H1 (cell line): Measurements from ENCODE around the gene C1QTNF1. TPM values are rescaled to one million over a fixed set of nuclear protein-coding genes. Genes with fewer than 3 reads are reported as not detected.

Experiments used
- CTCF ChIA-PET: fragments of 300-600 bp; sonication (Branson Sonifier 250); formaldehyde crosslinking; loops from one replicate; lab custom pipeline; 2021; ENCODE audit not compliant: partially characterized antibody; lab: Charles Lee
- POLR2A ChIA-PET: fragments of 300-600 bp; sonication (Branson Sonifier 250); formaldehyde crosslinking; loops from one replicate; lab custom pipeline; 2021; ENCODE audit warnings: inconsistent platforms; ENCODE audit not compliant: partially characterized antibody; lab: Charles Lee
- DNase-seq, 2 experiments: peaks; one replicate each; pipeline versions ENCODE4 v3.0.0 to v3.0.0-alpha.2; 2010 to 2022; ENCODE audit warnings: low spot score in 2 of 2, low read depth in 1 of 2, mixed read lengths in 1 of 2
- FAIRE-seq: peaks from 2 replicates; lab custom pipeline; 2011; peaks lifted over from hg19 to GRCh38; lab: Jason Lieb, UNC
- H2AFZ ChIP-seq: 2 replicates; pipeline ENCODE4 v1.8.1; 2012; ENCODE audit warnings: low read length, inconsistent platforms
- H2AK5ac ChIP-seq: 2 replicates; pipeline ENCODE4 v1.6.1; 2013; ENCODE audit warnings: low read depth, low read length
- H2BK120ac ChIP-seq: replicated peaks from 2 replicates; pipeline ENCODE3; 2013; ENCODE audit warnings: low read depth, low read length, inconsistent platforms
- H2BK12ac ChIP-seq: 2 replicates; pipeline ENCODE4 v1.6.1; 2013; ENCODE audit warnings: low read depth, low read length
- H2BK15ac ChIP-seq: 2 replicates; pipeline ENCODE4 v1.6.1; 2013; ENCODE audit warnings: low read length
- H2BK20ac ChIP-seq: 2 replicates; pipeline ENCODE4 v1.6.1; 2013; ENCODE audit warnings: low read length
- H2BK5ac ChIP-seq: 2 replicates; pipeline ENCODE4 v1.6.1; 2013; ENCODE audit warnings: low read depth, low read length
- H3K14ac ChIP-seq: 2 replicates; pipeline ENCODE4 v1.6.1; 2013; ENCODE audit warnings: inconsistent platforms; ENCODE audit not compliant: insufficient read length
- H3K18ac ChIP-seq: 2 replicates; pipeline ENCODE4 v1.6.1; 2013; ENCODE audit warnings: low read length; ENCODE audit errors: extremely low read depth
- H3K23ac ChIP-seq: 2 replicates; pipeline ENCODE4 v1.6.1; 2013; ENCODE audit warnings: inconsistent platforms; ENCODE audit not compliant: insufficient read length
- H3K23me2 ChIP-seq: 2 replicates; pipeline ENCODE4 v1.6.1; 2013; ENCODE audit warnings: low read depth, low read length
- H3K27ac ChIP-seq: 2 replicates; pipeline ENCODE4 v1.6.1; 2011; ENCODE audit warnings: low read depth, low read length, inconsistent platforms
- H3K27me3 ChIP-seq, 4 experiments: replicated peaks in 1 of 4; 1 replicate in 1 of 4; 2 replicates in 3 of 4; pipeline versions ENCODE4 v1.6.1 to v1.8.1; 2011 to 2013; ENCODE audit warnings: low read length in 3 of 4, mild to moderate bottlenecking in 3 of 4, inconsistent platforms in 2 of 4, mixed read lengths in 2 of 4, moderate library complexity in 1 of 4; ENCODE audit not compliant: control insufficient read depth in 3 of 4, insufficient read depth in 3 of 4; ENCODE audit errors: extremely low read depth in 1 of 4
- H3K36me3 ChIP-seq, 4 experiments: 2 replicates each; pipeline versions ENCODE4 v1.6.1 to v1.8.1; 2011 to 2013; ENCODE audit warnings: mild to moderate bottlenecking in 4 of 4, low read length in 3 of 4, moderate library complexity in 2 of 4, control low read depth in 1 of 4, inconsistent platforms in 1 of 4; ENCODE audit not compliant: insufficient read depth in 4 of 4, control insufficient read depth in 2 of 4
- H3K4ac ChIP-seq: replicated peaks from 2 replicates; pipeline ENCODE3; 2013; ENCODE audit warnings: low read length, low read depth, mixed read lengths, inconsistent platforms; ENCODE audit not compliant: insufficient read length
- H3K4me1 ChIP-seq, 4 experiments: replicated peaks in 1 of 4; 1 replicate in 1 of 4; 2 replicates in 3 of 4; pipeline versions ENCODE4 v1.6.1 to v1.8.1; 2011 to 2013; ENCODE audit warnings: low read length in 3 of 4, inconsistent platforms in 2 of 4, mixed read lengths in 1 of 4; ENCODE audit not compliant: insufficient read depth in 4 of 4, control insufficient read depth in 3 of 4
- H3K4me2 ChIP-seq, 2 experiments: 2 replicates each; pipeline versions ENCODE4 v1.6.1 to v1.8.1; 2011 to 2013; ENCODE audit warnings: low read depth in 2 of 2, low read length in 2 of 2, control low read depth in 1 of 2, inconsistent platforms in 1 of 2, mild to moderate bottlenecking in 1 of 2; ENCODE audit not compliant: insufficient read depth in 1 of 2
- H3K4me3 ChIP-seq, 4 experiments: fragments of 200-600, 300-600 bp in 1 of 4; sonication (generic), shearing (Covaris generic), sonication (Bioruptor Twin) in 1 of 4; 2 replicates each; pipeline versions ENCODE4 v1.5.1 to v1.8.1; 2011 to 2016; ENCODE audit warnings: low read length in 4 of 4, low read depth in 3 of 4, control low read depth in 2 of 4, inconsistent platforms in 2 of 4, mild to moderate bottlenecking in 2 of 4, mixed read lengths in 1 of 4, moderate library complexity in 1 of 4; ENCODE audit not compliant: insufficient read depth in 2 of 4; ENCODE audit errors: extremely low read depth in 1 of 4
- H3K56ac ChIP-seq: replicated peaks from 2 replicates; pipeline ENCODE3; 2013; ENCODE audit warnings: low read depth, mild to moderate bottlenecking, mixed read lengths, low read length, inconsistent platforms; ENCODE audit not compliant: insufficient read length
- H3K79me1 ChIP-seq: 2 replicates; pipeline ENCODE4 v1.6.1; 2013; ENCODE audit warnings: low read depth, low read length, control low read depth
- H3K79me2 ChIP-seq, 2 experiments: 2 replicates each; pipeline versions ENCODE4 v1.6.1 to v1.8.1; 2012 to 2013; ENCODE audit warnings: low read length in 2 of 2, mild to moderate bottlenecking in 2 of 2, inconsistent platforms in 1 of 2; ENCODE audit not compliant: insufficient read depth in 2 of 2, control insufficient read depth in 1 of 2
- H3K9ac ChIP-seq, 4 experiments: replicated peaks in 1 of 4; 1 replicate in 1 of 4; 2 replicates in 3 of 4; pipeline versions ENCODE4 v1.6.1 to v1.8.1; 2011 to 2013; ENCODE audit warnings: low read depth in 3 of 4, low read length in 3 of 4, control low read depth in 2 of 4, mild to moderate bottlenecking in 2 of 4, moderate library complexity in 2 of 4, inconsistent platforms in 1 of 4; ENCODE audit errors: extremely low read depth in 1 of 4
- H3K9me3 ChIP-seq, 2 experiments: 2 replicates each; pipeline versions ENCODE4 v1.6.1 to v1.8.1; 2012 to 2013; ENCODE audit warnings: mild to moderate bottlenecking in 2 of 2, moderate library complexity in 2 of 2, control low read depth in 1 of 2, inconsistent platforms in 1 of 2, low read depth in 1 of 2, low read length in 1 of 2, mixed read lengths in 1 of 2; ENCODE audit not compliant: insufficient read depth in 2 of 2
- H4K20me1 ChIP-seq, 2 experiments: replicated peaks in 1 of 2; 2 replicates each; pipeline versions ENCODE3 to v1.8.1; 2011 to 2013; ENCODE audit warnings: inconsistent platforms in 2 of 2, low read length in 2 of 2, mild to moderate bottlenecking in 1 of 2; ENCODE audit not compliant: insufficient read depth in 2 of 2, control insufficient read depth in 1 of 2
- H4K5ac ChIP-seq: 2 replicates; pipeline ENCODE4 v1.6.1; 2013; ENCODE audit warnings: low read length, low read depth, mixed read lengths, inconsistent platforms; ENCODE audit not compliant: insufficient read length
- H4K8ac ChIP-seq: 2 replicates; pipeline ENCODE4 v1.8.0; 2013; ENCODE audit warnings: mild to moderate bottlenecking, moderate library complexity, low read length, inconsistent platforms; ENCODE audit not compliant: insufficient read depth; ENCODE audit errors: extremely low read depth
- H4K91ac ChIP-seq: replicated peaks from 2 replicates; pipeline ENCODE3; 2013; ENCODE audit warnings: low read length, mixed read lengths, inconsistent platforms; ENCODE audit not compliant: insufficient read length
- KDM1A ChIP-seq: fragments of 200-600, 300-600 bp; sonication (generic); IDR thresholded peaks from 2 replicates; pipeline ENCODE4 v1.7.1; 2016; ENCODE audit warnings: mild to moderate bottlenecking, low read length, borderline replicate concordance
- RNF2 ChIP-seq: fragments of 200-900, 300-1000 bp; sonication (generic); IDR thresholded peaks from 2 replicates; pipeline ENCODE4 v1.7.1; 2016; ENCODE audit warnings: borderline replicate concordance, low read depth, mild to moderate bottlenecking, antibody characterized with exemption, low read length; ENCODE audit not compliant: poor library complexity, severe bottlenecking; ENCODE audit errors: missing control alignments
- SAP30 ChIP-seq: fragments of 300-600 bp; sonication (generic); IDR thresholded peaks from 2 replicates; pipeline ENCODE4 v1.7.1; 2012; ENCODE audit warnings: low read length, moderate library complexity, mild to moderate bottlenecking, inconsistent platforms; ENCODE audit not compliant: insufficient read depth, insufficient replicate concordance
- SP4 ChIP-seq: IDR thresholded peaks from 2 replicates; pipeline ENCODE4 v1.6.1; 2012; ENCODE audit warnings: low read length, inconsistent platforms
- WGBS, 2 experiments: shearing (Covaris generic) in 1 of 2; methylation state at CpG; one replicate each; pipeline versions ENCODE4 v1.1.6 to v1.1.7; 2013 to 2015; ENCODE audit warnings: low lambda C conversion rate in 2 of 2, mixed read lengths in 2 of 2, inconsistent platforms in 1 of 2, low coverage in 1 of 2, missing lambda C conversion rate in 1 of 2; ENCODE audit not compliant: insufficient replicate concordance in 2 of 2, insufficient coverage in 1 of 2, insufficient read length in 1 of 2; ENCODE audit errors: extremely low coverage in 1 of 2, missing lambda C conversion rate in 1 of 2; 5-methylcytosine and 5-hydroxymethylcytosine counted together
- polyA plus RNA-seq, 7 experiments: library from polyadenylated mRNA; depleted of rRNA in 3 of 7; stranded (reverse) in 5 of 7; unstranded in 2 of 7; fragments of >200 nt in 5 of 7; fragments of 200-250 nt in 2 of 7; gene quantifications; 1 replicate in 5 of 7; 2 replicates in 1 of 7; 4 replicates in 1 of 7; pipeline versions ENCODE4 v1.2.1 to v1.2.3, GENCODE V29; 2011 to 2013; ENCODE audit warnings: missing spikeins in 2 of 7, mixed read lengths in 2 of 7
- total RNA-seq: library from RNA; stranded (reverse); fragmentation: NEBNext Ultra II Directional; extraction: Animal tissue kit (Norgen Biotek cat#: 25700); gene quantifications from 2 replicates; pipeline ENCODE4 v1.2.1, GENCODE V29; 2021

Gene C1QTNF1
- total and polyA plus RNA-seq, 2 of the 8 experiments (the other 6 are each of a cell fraction or from before 2014, with no cell fraction given): 1.5 to 2.5 TPM

GRCh38 chr17:79022507-79022991 is 1.4 kb upstream of the C1QTNF1 start:
- Histone ChIP-seq H4K91ac (no peak overlapping the region), H3K4me3 (no peak overlapping the region), H3K9me3 (no peaks in the 10 kb centered on the region), H3K23ac (no peak overlapping the region), H2BK120ac (no peak overlapping the region), H2BK5ac (no peak overlapping the region), H4K20me1 (no peaks in the 10 kb centered on the region), H3K36me3 (no peaks in the 10 kb centered on the region), H3K18ac (no peak overlapping the region), H3K27me3 (peaks cover 18 to 76% (median 62%) of the 10 kb centered on the region in 4 experiments), H3K79me2 (no peaks in the 10 kb centered on the region), H4K5ac (no peak overlapping the region), H3K14ac (no peak overlapping the region), H3K23me2 (peaks cover 9% of the 10 kb centered on the region; the same call in 1 of the 2 replicates), H2BK20ac (no peak overlapping the region), H3K4me1 (peaks cover 2 to 7% (median 4%) of the 10 kb centered on the region in 4 experiments; a peak in 4 of 7 replicates), H2AK5ac (no peak overlapping the region), H2BK12ac (no peak overlapping the region), H3K27ac (no peak overlapping the region), H3K56ac (no peak overlapping the region), H3K4ac (no peak overlapping the region), H2AFZ (no peak overlapping the region), H4K8ac (no peak overlapping the region), H2BK15ac (no peak overlapping the region), H3K9ac (no peak overlapping the region), H3K4me2 (no peak overlapping the region), H3K79me1 (no peaks in the 10 kb centered on the region)
- TF ChIP-seq KDM1A (no peak), SP4 (no peak), RNF2 (no peak), SAP30 (no peak)
- FAIRE-seq (no peak), DNase-seq (no peak)
- WGBS, 2 experiments: 80% methylated on average over 9 of the region's 9 CpGs; no CpG with 5 or more reads in 1 of the 2 experiments
- ChIA-PET POLR2A (interaction anchor here (0.9 kb wide), 1 partner anchor 38 kb away, joined by 3 read pairs; no protein-coding TSS in a partner anchor), CTCF (interaction anchor here (1.0 to 8.0 kb wide), 8 partner anchors 10 to 65 kb away, joined by 3 to 56 read pairs (median 5); partner anchors contain the start of genes CANT1 and LGALS3BP)
